GM15510 (cell line): Measurements from ENCODE around the gene SDCBP2.

ENCODE experiments used
- POLR2A ChIP-seq: IDR thresholded peaks from 3 replicates; pipeline ENCODE4 v1.6.1; 2011; ENCODE audit warnings: borderline replicate concordance; ENCODE audit not compliant: insufficient read length; ENCODE audit errors: extremely low read depth

The SDCBP2 gene

GRCh38 chr20:1286267-1287024, 42.5 kb downstream of the SDCBP2 start:
- TF ChIP-seq POLR2A = no peak

DNA sequence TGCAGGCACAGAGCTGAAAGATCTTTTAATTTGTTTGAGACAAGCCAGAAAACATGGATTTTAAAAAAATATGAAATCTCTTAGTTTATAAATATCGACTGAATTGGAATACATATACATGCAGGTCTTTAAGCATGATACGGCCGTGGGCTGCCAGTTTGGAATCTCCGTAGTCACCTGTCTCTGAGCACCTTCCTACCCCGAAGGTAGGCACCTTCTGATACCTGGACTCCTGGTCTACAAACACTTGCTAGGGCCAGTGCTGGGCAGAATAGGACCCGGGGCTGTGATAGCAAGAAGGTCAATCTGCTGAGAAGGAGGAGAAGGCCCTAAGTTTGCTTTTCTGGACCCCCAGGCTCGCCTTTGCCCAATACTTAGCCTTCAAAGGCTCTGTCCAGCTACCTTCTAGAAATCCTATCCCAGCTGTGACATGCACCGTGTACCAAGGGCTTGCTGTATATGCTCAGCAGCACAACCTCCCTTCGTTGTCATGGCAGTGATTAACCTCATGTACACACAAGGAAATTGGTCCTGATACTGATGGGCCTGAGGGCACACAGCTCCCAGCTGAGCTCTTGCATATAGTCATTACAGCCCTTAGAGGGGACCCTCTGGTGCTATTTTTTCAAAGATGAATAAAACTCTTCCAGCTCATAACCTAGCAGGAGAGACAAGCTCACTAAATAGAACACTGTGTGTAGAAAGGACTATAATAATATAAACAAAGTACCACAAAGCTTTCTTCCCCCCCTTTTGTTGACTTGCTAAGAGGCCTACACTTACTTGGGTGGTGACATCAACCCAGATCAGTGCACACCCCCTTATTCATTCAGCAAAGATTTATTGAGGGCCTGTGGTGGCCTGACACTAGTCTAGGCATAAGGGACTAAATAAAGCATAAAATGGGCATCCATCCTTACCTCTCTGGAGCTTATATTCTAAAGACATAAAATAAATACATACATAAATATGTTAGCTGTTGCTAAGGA, 45.1 kb downstream of the SDCBP2 start:
- no peak for TF ChIP-seq POLR2A

- TF ChIP-seq POLR2A = no peak
Measured at GRCh38 chr20:1282966-1283365, 46.0 kb downstream of the SDCBP2 start.

DNA sequence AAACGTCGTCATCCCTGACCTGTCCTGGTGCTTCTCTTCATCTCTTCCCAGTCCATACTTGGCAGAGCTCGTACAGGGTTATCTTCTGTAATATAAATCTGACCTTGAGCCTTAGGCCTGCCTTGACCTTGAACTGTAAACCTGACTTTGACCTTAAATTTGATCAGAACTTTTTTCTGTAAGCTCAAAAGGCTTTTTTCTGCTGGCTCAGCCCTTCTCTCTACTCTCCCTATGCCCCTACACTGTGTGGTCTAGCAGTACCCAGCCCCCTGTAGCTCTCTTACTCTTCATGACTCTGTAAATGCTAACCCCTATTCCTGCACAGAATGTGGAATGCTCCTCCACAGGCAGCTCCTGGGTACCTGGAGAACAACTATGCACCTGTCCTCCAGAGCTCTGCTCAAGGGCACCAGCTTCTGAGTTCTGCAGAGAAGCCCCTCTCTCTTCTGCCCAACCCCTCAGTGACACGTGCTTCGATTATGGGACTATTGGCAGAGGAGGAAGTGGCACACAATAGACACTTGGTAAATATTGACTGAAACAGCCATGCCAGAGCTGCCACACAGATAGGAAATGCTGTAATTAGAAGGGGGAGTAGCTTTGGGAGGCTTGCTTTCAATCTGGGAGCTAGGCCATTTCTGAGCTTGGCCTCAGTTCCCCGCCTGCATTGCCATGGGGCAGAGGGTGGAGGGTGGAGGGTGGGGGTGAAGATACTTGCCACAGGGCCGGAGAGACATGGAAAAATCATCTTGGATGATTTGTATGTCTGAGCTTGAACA, 47.5 kb downstream of the SDCBP2 start:
- TF ChIP-seq POLR2A = no peak

DNA sequence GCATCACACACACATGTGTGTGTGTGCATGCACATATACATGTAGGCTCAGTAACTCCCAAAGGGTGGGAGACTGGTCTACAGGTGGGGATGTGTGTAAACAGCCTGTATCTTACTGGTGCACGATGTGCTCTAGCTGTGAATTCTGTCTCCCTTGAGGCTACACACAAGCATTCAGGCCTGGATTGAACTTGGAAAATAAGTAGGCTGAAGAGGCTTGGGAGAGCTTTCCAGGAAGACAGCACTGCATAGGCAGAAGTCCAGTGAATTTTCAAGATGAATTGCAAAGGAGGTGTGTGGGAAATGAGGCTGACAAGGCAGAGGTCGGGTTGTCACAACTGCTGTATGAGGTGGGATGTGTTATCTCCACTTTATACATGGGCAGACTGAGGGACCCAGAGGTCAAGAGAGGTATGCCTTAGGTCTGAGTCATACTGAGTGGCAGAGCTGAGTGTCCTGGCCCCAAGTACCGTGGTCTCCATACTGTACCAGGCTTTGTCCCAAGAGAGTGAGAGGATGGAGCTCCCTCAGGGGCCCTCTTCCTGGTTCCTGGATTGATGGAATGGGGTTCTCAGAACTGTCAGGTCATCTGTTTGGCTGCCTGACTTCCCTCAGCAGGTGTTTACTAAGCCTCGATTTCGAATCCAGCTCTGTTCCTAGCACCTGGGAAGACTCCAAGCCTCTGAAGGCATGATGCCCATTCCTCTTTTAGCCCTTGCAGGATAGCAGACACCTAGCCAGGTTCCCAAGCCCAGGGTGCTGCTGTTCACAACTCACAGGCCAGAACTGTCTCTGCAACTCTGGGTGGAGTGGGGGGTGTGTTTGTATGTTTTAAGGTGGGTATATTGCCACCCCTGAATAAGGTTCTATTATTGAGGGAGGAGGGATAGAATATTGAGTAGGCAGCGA, 48.5 kb downstream of the SDCBP2 start:
- no peak for TF ChIP-seq POLR2A

- TF ChIP-seq POLR2A = no peak
Measured at GRCh38 chr20:1278993-1279392, 49.9 kb downstream of the SDCBP2 start.

GRCh38 chr20:1277529-1278322, 51.2 kb downstream of the SDCBP2 start:
- TF ChIP-seq POLR2A = no peak

- no peak for TF ChIP-seq POLR2A
Measured at GRCh38 chr20:1275919-1276318, 53.0 kb downstream of the SDCBP2 start.

DNA sequence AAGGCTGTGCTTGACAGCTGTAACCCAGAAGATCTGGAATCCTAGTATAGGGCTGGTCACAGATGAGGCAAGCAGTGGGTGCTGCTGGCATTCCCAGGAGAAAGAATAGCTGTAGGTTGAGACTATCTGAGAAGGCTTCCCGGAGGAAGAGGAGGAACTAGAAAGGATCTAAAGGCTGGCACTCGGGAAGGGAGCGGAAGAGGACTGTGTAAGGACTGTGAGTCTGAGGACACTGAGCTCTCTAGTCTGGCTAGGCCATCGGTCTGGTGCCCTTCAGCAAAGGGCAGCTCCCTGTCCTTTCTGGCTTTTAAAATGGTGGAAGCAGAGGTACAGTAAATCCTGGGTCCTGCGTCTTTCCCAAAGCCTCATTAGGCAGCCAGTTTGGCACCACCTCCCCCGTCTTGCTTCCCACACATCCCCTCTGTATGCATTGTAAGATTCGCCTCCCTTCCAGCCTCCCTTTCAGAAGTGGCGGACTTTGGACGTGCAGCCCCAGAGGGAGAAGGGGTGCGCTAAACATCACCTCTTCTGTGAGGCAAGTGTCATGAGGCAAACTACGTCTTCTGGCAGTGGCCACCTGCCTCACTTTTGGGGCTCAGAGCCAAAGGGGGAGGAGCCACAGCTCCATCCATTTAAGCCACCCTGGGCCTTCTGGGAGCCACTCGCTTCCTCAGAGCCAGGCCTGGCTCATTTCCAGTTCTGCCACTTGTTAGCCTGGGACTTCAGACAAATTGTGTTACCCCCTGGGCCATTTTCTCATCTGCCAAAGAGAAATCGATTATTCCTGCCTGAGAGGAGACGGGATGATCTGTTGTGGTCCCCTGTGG, 54.2 kb downstream of the SDCBP2 start:
- TF ChIP-seq POLR2A = no peak

DNA sequence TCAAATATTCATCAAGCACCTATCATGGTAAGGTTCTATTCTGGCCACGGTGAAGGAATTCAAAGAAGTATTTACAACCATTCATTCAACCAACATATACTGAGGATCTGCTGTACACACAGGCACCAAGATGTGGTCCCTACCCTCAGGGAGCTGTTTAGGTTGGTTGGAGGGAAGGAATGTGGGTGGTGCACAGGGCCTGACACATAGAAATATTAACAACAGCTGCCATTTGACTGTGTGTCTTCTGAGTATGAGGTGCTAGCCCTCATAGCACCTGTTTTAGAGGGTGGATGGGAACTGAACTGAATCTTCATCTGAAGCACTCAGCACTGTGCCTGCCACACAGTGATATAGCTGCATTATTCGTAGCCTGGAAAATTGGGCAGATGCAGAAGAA, 55.6 kb downstream of the SDCBP2 start:
- TF ChIP-seq POLR2A = no peak

DNA sequence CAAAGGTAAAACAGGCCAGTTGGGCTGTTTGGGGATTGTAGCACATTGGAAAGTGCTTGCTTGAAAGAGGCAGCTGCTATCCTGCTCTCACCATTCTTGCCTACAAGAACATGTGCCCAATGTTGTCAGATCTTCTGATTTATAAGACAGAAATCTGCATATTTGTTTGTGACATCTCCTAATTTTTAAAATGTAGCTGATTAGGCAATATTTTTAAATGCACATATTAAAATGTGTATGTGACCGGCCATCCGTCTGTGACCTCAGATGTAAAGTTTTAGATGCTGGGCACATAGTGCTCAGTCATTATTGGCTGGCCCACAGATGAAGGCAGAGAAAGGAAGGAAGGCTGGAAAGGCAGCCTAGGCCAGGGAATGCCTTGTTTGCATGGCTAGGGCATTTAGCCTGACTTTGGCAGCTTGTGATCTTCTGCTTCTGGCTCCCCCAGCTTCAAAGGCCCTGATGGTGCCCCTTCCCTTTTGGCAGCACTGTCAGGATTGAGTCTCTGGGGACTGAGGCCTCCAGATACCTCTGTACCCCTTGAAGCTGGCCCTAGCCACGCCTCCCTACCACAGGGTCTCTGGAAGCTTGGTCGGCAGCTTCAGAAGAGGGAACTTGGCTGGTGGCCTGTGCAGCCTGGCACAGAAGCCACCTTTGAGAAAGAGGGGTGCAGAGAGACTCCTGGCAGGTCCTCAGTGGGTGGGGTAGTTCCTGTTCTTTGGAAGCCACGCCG, 56.4 kb downstream of the SDCBP2 start:
- TF ChIP-seq POLR2A = no peak

- TF ChIP-seq POLR2A = no peak
Measured at GRCh38 chr20:1269850-1270249, 59.1 kb downstream of the SDCBP2 start.
